Measurements from ENCODE around the gene TSHZ2. TPM values are rescaled to one million over a fixed set of nuclear protein-coding genes. Genes with fewer than 3 reads are reported as not detected.

TSHZ2 gene
- total RNA-seq, 5 donors from 2014 or later (not counting 1 experiment from before 2014, with no cell fraction given), result 20.2 to 42.9 (median 25.8) TPM

- no peak for ATAC-seq (replicated peaks in 1 of 4)
Observed at GRCh38 chr20:52996658-52997057, 24.5 kb downstream of the TSHZ2 start.

GRCh38 chr20:52998268-52998667, 26.1 kb downstream of the TSHZ2 start:
- Histone ChIP-seq H3K4me1 (ENCODE audit: control insufficient read depth in 1 of 2, extremely low read depth in 1 of 2, insufficient read depth in 2 of 2, low read length in 2 of 2) (peaks cover 7 to 16% of the 10 kb centered on the region in 2 experiments), H3K4me3 (ENCODE audit: control insufficient read depth in 1 of 2, extremely low read depth in 1 of 2, low read length in 1 of 2) (no peak overlapping the region), H3K27ac (ENCODE audit: low read length) (no peak overlapping the region), H3K27me3 (replicated peaks in 1 of 2; ENCODE audit: control insufficient read depth in 2 of 2, extremely low read depth in 1 of 2, insufficient read depth in 2 of 2, low read length in 1 of 2) (no peaks in the 10 kb centered on the region), H3K9me3 (no peaks in the 10 kb centered on the region), H3K36me3 (ENCODE audit: control insufficient read depth in 2 of 2, extremely low read depth in 1 of 2, insufficient read depth in 1 of 2, low read length in 1 of 2) (no peaks in the 10 kb centered on the region)
- Mint-ChIP-seq H3K36me3 (peaks cover 6% of the 10 kb centered on the region), H3K4me3 (no peak overlapping the region), H3K4me1 (peaks cover 64 to 82% (median 69%) of the 10 kb centered on the region in 3 donors), H3K27ac (peak overlapping the region; percentile 85 to 95), H3K9me3 (no peaks in the 10 kb centered on the region), H3K27me3 (peaks cover 0 to 4% of the 10 kb centered on the region in 2 donors)
- no peak for ATAC-seq (replicated peaks in 1 of 4)
- 100% methylated on average over 5 of the region's 6 CpGs for WGBS (ENCODE audit: insufficient coverage)
- no peak for DNase-seq
- CTCF ChIA-PET, result no interaction called here
- POLR2A ChIA-PET, result no interaction called here

More at GRCh38 chr20:52996658-52997057, 24.5 kb downstream of the TSHZ2 start:
- Mint-ChIP-seq H3K4me3 (no peak overlapping the region), H3K36me3 (peaks cover 6% of the 10 kb centered on the region), H3K27me3 (peaks cover 0 to 4% of the 10 kb centered on the region in 2 donors), H3K4me1 (peaks cover 60 to 74% (median 64%) of the 10 kb centered on the region in 3 donors), H3K27ac (peak overlapping the region; percentile 74 to 95), H3K9me3 (no peaks in the 10 kb centered on the region)
- ChIA-PET POLR2A (interaction anchor here in 1 of 2 donors (1.0 kb wide), 1 partner anchor 17 kb away, joined by 3 read pairs; no protein-coding TSS in a partner anchor), CTCF (no interaction called here)
- DNase-seq, result no peak
- Histone ChIP-seq H3K9me3 (no peaks in the 10 kb centered on the region), H3K27me3 (replicated peaks in 1 of 2; ENCODE audit: control insufficient read depth in 2 of 2, extremely low read depth in 1 of 2, insufficient read depth in 2 of 2, low read length in 1 of 2) (no peaks in the 10 kb centered on the region), H3K27ac (ENCODE audit: low read length) (no peak overlapping the region), H3K4me1 (ENCODE audit: control insufficient read depth in 1 of 2, extremely low read depth in 1 of 2, insufficient read depth in 2 of 2, low read length in 2 of 2) (peaks cover 0 to 5% of the 10 kb centered on the region in 2 experiments), H3K36me3 (ENCODE audit: control insufficient read depth in 2 of 2, extremely low read depth in 1 of 2, insufficient read depth in 1 of 2, low read length in 1 of 2) (no peaks in the 10 kb centered on the region), H3K4me3 (ENCODE audit: control insufficient read depth in 1 of 2, extremely low read depth in 1 of 2, low read length in 1 of 2) (no peak overlapping the region)
- 73% methylated on average over 6 of the region's 6 CpGs for WGBS (ENCODE audit: insufficient coverage)

GRCh38 chr20:52999040-52999439, 26.9 kb downstream of the TSHZ2 start:
- no CpG with 5 or more reads among the region's 2 CpGs for WGBS (ENCODE audit: insufficient coverage)
- Mint-ChIP-seq H3K27me3 (peaks cover 0 to 4% of the 10 kb centered on the region in 2 donors), H3K4me3 (no peak overlapping the region), H3K27ac (peak overlapping the region; percentile 85 to 95), H3K36me3 (peaks cover 6% of the 10 kb centered on the region), H3K4me1 (peaks cover 62 to 83% (median 72%) of the 10 kb centered on the region in 3 donors), H3K9me3 (no peaks in the 10 kb centered on the region)
- POLR2A ChIA-PET, result interaction anchor here in 1 of 2 donors (4.1 kb wide), 1 partner anchor 25 kb away, joined by 32 read pairs; no protein-coding TSS in a partner anchor
- Histone ChIP-seq H3K4me1 (ENCODE audit: control insufficient read depth in 1 of 2, extremely low read depth in 1 of 2, insufficient read depth in 2 of 2, low read length in 2 of 2) (peaks cover 7 to 21% of the 10 kb centered on the region in 2 experiments), H3K27me3 (replicated peaks in 1 of 2; ENCODE audit: control insufficient read depth in 2 of 2, extremely low read depth in 1 of 2, insufficient read depth in 2 of 2, low read length in 1 of 2) (no peaks in the 10 kb centered on the region), H3K9me3 (no peaks in the 10 kb centered on the region), H3K27ac (ENCODE audit: low read length) (no peak overlapping the region), H3K4me3 (ENCODE audit: control insufficient read depth in 1 of 2, extremely low read depth in 1 of 2, low read length in 1 of 2) (no peak overlapping the region), H3K36me3 (ENCODE audit: control insufficient read depth in 2 of 2, extremely low read depth in 1 of 2, insufficient read depth in 1 of 2, low read length in 1 of 2) (no peaks in the 10 kb centered on the region)
- ATAC-seq (replicated peaks in 1 of 4) (no peak), DNase-seq (no peak)
- CTCF ChIA-PET, result no interaction called here

- H3K27me3 ChIP-seq (replicated peaks in 1 of 2; ENCODE audit: control insufficient read depth in 2 of 2, extremely low read depth in 1 of 2, insufficient read depth in 2 of 2, low read length in 1 of 2), result peaks cover 0 to 3% of the 10 kb centered on the region in 2 experiments
- peak overlapping the region; percentile 78 for H3K27ac ChIP-seq (ENCODE audit: low read length)
- peaks cover 7% of the 10 kb centered on the region for H3K36me3 Mint-ChIP-seq
- ChIA-PET CTCF (interaction anchor here in 1 of 2 donors (1.0 kb wide), 1 partner anchor 689 kb away, joined by 4 read pairs; no protein-coding TSS in a partner anchor), POLR2A (interaction anchor here (0.5 to 4.1 kb wide), 5 partner anchors 12 to 789 kb away, joined by 3 to 32 read pairs (median 3); no protein-coding TSS in a partner anchor)
- H3K4me3 ChIP-seq (ENCODE audit: control insufficient read depth in 1 of 2, extremely low read depth in 1 of 2, low read length in 1 of 2), result peak overlapping the region in 1 of 2 donors; percentile 22
- H3K4me3 Mint-ChIP-seq, result peak overlapping the region; percentile 67 to 81 (median 68)
- H3K9me3 Mint-ChIP-seq, result no peaks in the 10 kb centered on the region
- 46% methylated on average over 4 of the region's 9 CpGs for WGBS (ENCODE audit: insufficient coverage)
- no peaks in the 10 kb centered on the region for H3K9me3 ChIP-seq
- peaks cover 7 to 30% of the 10 kb centered on the region in 2 experiments for H3K4me1 ChIP-seq (ENCODE audit: control insufficient read depth in 1 of 2, extremely low read depth in 1 of 2, insufficient read depth in 2 of 2, low read length in 2 of 2)
- DNase-seq (peak in 17 of 35 experiments; percentile 3 to 62 (median 11)), ATAC-seq (replicated peaks in 1 of 4) (peak; percentile 65 to 84 (median 68))
- H3K27me3 Mint-ChIP-seq, result peaks cover 0 to 7% of the 10 kb centered on the region in 2 donors
- H3K4me1 Mint-ChIP-seq, result peaks cover 56 to 85% (median 71%) of the 10 kb centered on the region in 3 donors
- no peaks in the 10 kb centered on the region for H3K36me3 ChIP-seq (ENCODE audit: control insufficient read depth in 2 of 2, extremely low read depth in 1 of 2, insufficient read depth in 1 of 2, low read length in 1 of 2)
- H3K27ac Mint-ChIP-seq, result peak overlapping the region; percentile 95 to 96
Observed at GRCh38 chr20:53001498-53002301, 29.5 kb downstream of the TSHZ2 start.

GRCh38 chr20:53002786-53003185, 30.6 kb downstream of the TSHZ2 start:
- Mint-ChIP-seq H3K36me3 (peaks cover 8% of the 10 kb centered on the region), H3K4me3 (no peak overlapping the region), H3K9me3 (no peaks in the 10 kb centered on the region), H3K4me1 (peaks cover 60 to 87% (median 70%) of the 10 kb centered on the region in 3 donors), H3K27ac (peak overlapping the region; percentile 81 to 93), H3K27me3 (peaks cover 4 to 9% of the 10 kb centered on the region in 2 donors)
- CTCF ChIA-PET, result no interaction called here
- Histone ChIP-seq H3K36me3 (ENCODE audit: control insufficient read depth in 2 of 2, extremely low read depth in 1 of 2, insufficient read depth in 1 of 2, low read length in 1 of 2) (no peaks in the 10 kb centered on the region), H3K4me1 (ENCODE audit: control insufficient read depth in 1 of 2, extremely low read depth in 1 of 2, insufficient read depth in 2 of 2, low read length in 2 of 2) (peaks cover 7 to 33% of the 10 kb centered on the region in 2 experiments), H3K27ac (ENCODE audit: low read length) (peak overlapping the region; percentile 78), H3K9me3 (no peaks in the 10 kb centered on the region), H3K27me3 (replicated peaks in 1 of 2; ENCODE audit: control insufficient read depth in 2 of 2, extremely low read depth in 1 of 2, insufficient read depth in 2 of 2, low read length in 1 of 2) (peaks cover 0 to 3% of the 10 kb centered on the region in 2 experiments), H3K4me3 (ENCODE audit: control insufficient read depth in 1 of 2, extremely low read depth in 1 of 2, low read length in 1 of 2) (no peak overlapping the region)
- POLR2A ChIA-PET, result interaction anchor here (0.6 to 4.1 kb wide), 2 partner anchors 28 to 592 kb away, joined by 3 to 32 read pairs; no protein-coding TSS in a partner anchor
- DNase-seq (no peak), ATAC-seq (replicated peaks in 1 of 4) (no peak)
- no CpG with 5 or more reads among the region's 5 CpGs for WGBS (ENCODE audit: insufficient coverage)

- DNase-seq (no peak), ATAC-seq (replicated peaks in 1 of 4) (no peak)
- Histone ChIP-seq H3K36me3 (ENCODE audit: control insufficient read depth in 2 of 2, extremely low read depth in 1 of 2, insufficient read depth in 1 of 2, low read length in 1 of 2) (no peaks in the 10 kb centered on the region), H3K9me3 (no peaks in the 10 kb centered on the region), H3K27me3 (replicated peaks in 1 of 2; ENCODE audit: control insufficient read depth in 2 of 2, extremely low read depth in 1 of 2, insufficient read depth in 2 of 2, low read length in 1 of 2) (peaks cover 0 to 3% of the 10 kb centered on the region in 2 experiments), H3K27ac (ENCODE audit: low read length) (peak overlapping the region; percentile 78), H3K4me3 (ENCODE audit: control insufficient read depth in 1 of 2, extremely low read depth in 1 of 2, low read length in 1 of 2) (no peak overlapping the region), H3K4me1 (ENCODE audit: control insufficient read depth in 1 of 2, extremely low read depth in 1 of 2, insufficient read depth in 2 of 2, low read length in 2 of 2) (peaks cover 7 to 33% of the 10 kb centered on the region in 2 experiments)
- WGBS (ENCODE audit: insufficient coverage), result 83% methylated on average over 3 of the region's 10 CpGs
- Mint-ChIP-seq H3K27me3 (peaks cover 4 to 9% of the 10 kb centered on the region in 2 donors), H3K9me3 (no peaks in the 10 kb centered on the region), H3K36me3 (peaks cover 5% of the 10 kb centered on the region), H3K27ac (peak overlapping the region; percentile 81 to 93), H3K4me3 (peak overlapping the region in 1 of 3 donors; percentile 26), H3K4me1 (peaks cover 52 to 85% (median 67%) of the 10 kb centered on the region in 3 donors)
- ChIA-PET CTCF (no interaction called here), POLR2A (interaction anchor here (0.6 to 4.1 kb wide), 5 partner anchors 24 to 593 kb away, joined by 3 to 32 read pairs (median 4); no protein-coding TSS in a partner anchor)
Observed at GRCh38 chr20:53003420-53004154, 31.4 kb downstream of the TSHZ2 start.

All from T-cell (primary cell).